ENCODE measurements around the gene DIAPH3. TPM values are rescaled to one million over a fixed set of nuclear protein-coding genes. Genes with fewer than 3 reads are reported as not detected.

The DIAPH3 gene
- total RNA-seq, 2 experiments from 2014 or later = 24.0 to 24.3 TPM

- no peaks in the 10 kb centered on the region for H3K36me3 Mint-ChIP-seq (ENCODE audit: low read depth)
Observed at GRCh38 chr13:59865398-59865797, 298.3 kb downstream of the DIAPH3 start.

GRCh38 chr13:59863621-59864020, 300.1 kb downstream of the DIAPH3 start:
- H3K36me3 Mint-ChIP-seq (ENCODE audit: low read depth) = no peaks in the 10 kb centered on the region
- no peak overlapping the region for H3K27ac Mint-ChIP-seq
- intact Hi-C loops (cut with micrococcal nuclease) = no loop called here
- H3K4me1 Mint-ChIP-seq (ENCODE audit: low read depth) = no peaks in the 10 kb centered on the region
- no peaks in the 10 kb centered on the region for H3K27me3 Mint-ChIP-seq (ENCODE audit: low read depth)
- no peak overlapping the region for H3K4me3 Mint-ChIP-seq
- no peaks in the 10 kb centered on the region for H3K9me3 Mint-ChIP-seq
- DNase-seq = no peak
- CTCF ChIA-PET = no interaction called here

More at GRCh38 chr13:59865398-59865797, 298.3 kb downstream of the DIAPH3 start:
- Mint-ChIP-seq H3K27ac (no peak overlapping the region), H3K27me3 (ENCODE audit: low read depth) (no peaks in the 10 kb centered on the region), H3K4me1 (ENCODE audit: low read depth) (no peaks in the 10 kb centered on the region), H3K4me3 (no peak overlapping the region), H3K9me3 (no peaks in the 10 kb centered on the region)
- no peak for DNase-seq
- intact Hi-C loops (cut with micrococcal nuclease) = no loop called here
- CTCF ChIA-PET = no interaction called here

- Mint-ChIP-seq H3K36me3 (ENCODE audit: low read depth) (no peaks in the 10 kb centered on the region), H3K4me1 (ENCODE audit: low read depth) (no peaks in the 10 kb centered on the region), H3K9me3 (no peaks in the 10 kb centered on the region), H3K27me3 (ENCODE audit: low read depth) (no peaks in the 10 kb centered on the region), H3K27ac (no peak overlapping the region), H3K4me3 (no peak overlapping the region)
- no peak for DNase-seq
- CTCF ChIA-PET = no interaction called here
- intact Hi-C loops (cut with micrococcal nuclease) = no loop called here
Observed at GRCh38 chr13:59861676-59862075, 302.1 kb downstream of the DIAPH3 start.

GRCh38 chr13:59856281-59856810, 307.4 kb downstream of the DIAPH3 start:
- Mint-ChIP-seq H3K9me3 (no peaks in the 10 kb centered on the region), H3K4me3 (no peak overlapping the region), H3K36me3 (ENCODE audit: low read depth) (peaks cover 2% of the 10 kb centered on the region), H3K4me1 (ENCODE audit: low read depth) (no peaks in the 10 kb centered on the region), H3K27ac (no peak overlapping the region), H3K27me3 (ENCODE audit: low read depth) (peaks cover 2% of the 10 kb centered on the region)
- CTCF ChIA-PET = no interaction called here
- intact Hi-C loops (cut with micrococcal nuclease) = no loop called here
- no peak for DNase-seq

GRCh38 chr13:59846845-59847620, 316.7 kb downstream of the DIAPH3 start:
- Mint-ChIP-seq H3K36me3 (ENCODE audit: low read depth) (peaks cover 2% of the 10 kb centered on the region), H3K27ac (no peak overlapping the region), H3K4me1 (ENCODE audit: low read depth) (no peaks in the 10 kb centered on the region), H3K9me3 (no peaks in the 10 kb centered on the region), H3K4me3 (no peak overlapping the region), H3K27me3 (ENCODE audit: low read depth) (no peaks in the 10 kb centered on the region)
- intact Hi-C loops (cut with micrococcal nuclease) = no loop called here
- DNase-seq = no peak
- CTCF ChIA-PET = interaction anchor here (1.4 kb wide), 1 partner anchor 18 kb away, joined by 3 read pairs; no protein-coding TSS in a partner anchor

GRCh38 chr13:59843040-59843439, 320.7 kb downstream of the DIAPH3 start:
- no peak overlapping the region for H3K27ac Mint-ChIP-seq
- no peak for DNase-seq
- H3K36me3 Mint-ChIP-seq (ENCODE audit: low read depth) = no peaks in the 10 kb centered on the region
- H3K27me3 Mint-ChIP-seq (ENCODE audit: low read depth) = no peaks in the 10 kb centered on the region
- CTCF ChIA-PET = no interaction called here
- no peaks in the 10 kb centered on the region for H3K4me1 Mint-ChIP-seq (ENCODE audit: low read depth)
- H3K4me3 Mint-ChIP-seq = no peak overlapping the region
- intact Hi-C loops (cut with micrococcal nuclease) = no loop called here
- H3K9me3 Mint-ChIP-seq = no peaks in the 10 kb centered on the region

- DNase-seq = no peak
- Mint-ChIP-seq H3K4me1 (ENCODE audit: low read depth) (no peaks in the 10 kb centered on the region), H3K36me3 (ENCODE audit: low read depth) (no peaks in the 10 kb centered on the region), H3K27ac (no peak overlapping the region), H3K9me3 (no peaks in the 10 kb centered on the region), H3K27me3 (ENCODE audit: low read depth) (no peaks in the 10 kb centered on the region), H3K4me3 (no peak overlapping the region)
- intact Hi-C loops (cut with micrococcal nuclease) = no loop called here
- CTCF ChIA-PET = no interaction called here
Observed at GRCh38 chr13:59842507-59842906, 321.2 kb downstream of the DIAPH3 start.

GRCh38 chr13:59839186-59839585, 324.5 kb downstream of the DIAPH3 start:
- CTCF ChIA-PET = no interaction called here
- Mint-ChIP-seq H3K36me3 (ENCODE audit: low read depth) (no peaks in the 10 kb centered on the region), H3K9me3 (no peaks in the 10 kb centered on the region), H3K27ac (no peak overlapping the region), H3K4me1 (ENCODE audit: low read depth) (no peaks in the 10 kb centered on the region), H3K4me3 (no peak overlapping the region), H3K27me3 (ENCODE audit: low read depth) (no peaks in the 10 kb centered on the region)
- intact Hi-C loops (cut with micrococcal nuclease) = no loop called here
- DNase-seq = no peak

- no peak overlapping the region for H3K4me3 Mint-ChIP-seq
- H3K9me3 Mint-ChIP-seq = no peaks in the 10 kb centered on the region
- H3K4me1 Mint-ChIP-seq (ENCODE audit: low read depth) = no peaks in the 10 kb centered on the region
- no peaks in the 10 kb centered on the region for H3K27me3 Mint-ChIP-seq (ENCODE audit: low read depth)
- CTCF ChIA-PET = no interaction called here
- no peak for DNase-seq
- intact Hi-C loops (cut with micrococcal nuclease) = no loop called here
- H3K27ac Mint-ChIP-seq = no peak overlapping the region
- no peaks in the 10 kb centered on the region for H3K36me3 Mint-ChIP-seq (ENCODE audit: low read depth)
Observed at GRCh38 chr13:59837101-59837500, 326.6 kb downstream of the DIAPH3 start.

GRCh38 chr13:59835569-59835968, 328.2 kb downstream of the DIAPH3 start:
- intact Hi-C loops (cut with micrococcal nuclease) = no loop called here
- Mint-ChIP-seq H3K4me1 (ENCODE audit: low read depth) (no peaks in the 10 kb centered on the region), H3K36me3 (ENCODE audit: low read depth) (no peaks in the 10 kb centered on the region), H3K27ac (no peak overlapping the region), H3K27me3 (ENCODE audit: low read depth) (no peaks in the 10 kb centered on the region), H3K4me3 (no peak overlapping the region), H3K9me3 (no peaks in the 10 kb centered on the region)
- CTCF ChIA-PET = no interaction called here
- DNase-seq = no peak

GRCh38 chr13:59834801-59835200, 328.9 kb downstream of the DIAPH3 start:
- Mint-ChIP-seq H3K9me3 (no peaks in the 10 kb centered on the region), H3K4me3 (no peak overlapping the region), H3K36me3 (ENCODE audit: low read depth) (no peaks in the 10 kb centered on the region), H3K27ac (no peak overlapping the region), H3K4me1 (ENCODE audit: low read depth) (no peaks in the 10 kb centered on the region), H3K27me3 (ENCODE audit: low read depth) (no peaks in the 10 kb centered on the region)
- intact Hi-C loops (cut with micrococcal nuclease) = no loop called here
- CTCF ChIA-PET = no interaction called here
- no peak for DNase-seq

GRCh38 chr13:59829690-59830089, 334.0 kb downstream of the DIAPH3 start:
- intact Hi-C loops (cut with micrococcal nuclease) = no loop called here
- no peaks in the 10 kb centered on the region for H3K36me3 Mint-ChIP-seq (ENCODE audit: low read depth)
- H3K4me1 Mint-ChIP-seq (ENCODE audit: low read depth) = no peaks in the 10 kb centered on the region
- no peaks in the 10 kb centered on the region for H3K27me3 Mint-ChIP-seq (ENCODE audit: low read depth)
- no peak overlapping the region for H3K4me3 Mint-ChIP-seq
- no peaks in the 10 kb centered on the region for H3K9me3 Mint-ChIP-seq
- CTCF ChIA-PET = interaction anchor here (1.1 kb wide), 1 partner anchor 17 kb away, joined by 3 read pairs; no protein-coding TSS in a partner anchor
- DNase-seq = no peak
- no peak overlapping the region for H3K27ac Mint-ChIP-seq

GRCh38 chr13:59823486-59823885, 340.2 kb downstream of the DIAPH3 start:
- Mint-ChIP-seq H3K4me1 (ENCODE audit: low read depth) (no peaks in the 10 kb centered on the region), H3K9me3 (no peaks in the 10 kb centered on the region), H3K27me3 (ENCODE audit: low read depth) (no peaks in the 10 kb centered on the region), H3K27ac (no peak overlapping the region), H3K4me3 (no peak overlapping the region), H3K36me3 (ENCODE audit: low read depth) (no peaks in the 10 kb centered on the region)
- no peak for DNase-seq
- CTCF ChIA-PET = no interaction called here
- intact Hi-C loops (cut with micrococcal nuclease) = no loop called here
